H1 (cell line): ENCODE data around the gene MUS81. TPM values are rescaled to one million over a fixed set of nuclear protein-coding genes. Genes with fewer than 3 reads are reported as not detected.

Experiments used
- CTCF ChIA-PET: fragments of 300-600 bp; sonication (Branson Sonifier 250); formaldehyde crosslinking; loops from one replicate; lab custom pipeline; 2021; ENCODE audit not compliant: partially characterized antibody; lab: Charles Lee
- POLR2A ChIA-PET: fragments of 300-600 bp; sonication (Branson Sonifier 250); formaldehyde crosslinking; loops from one replicate; lab custom pipeline; 2021; ENCODE audit warnings: inconsistent platforms; ENCODE audit not compliant: partially characterized antibody; lab: Charles Lee
- DNase-seq, 2 experiments: peaks; one replicate each; pipeline versions ENCODE4 v3.0.0 to v3.0.0-alpha.2; 2010 to 2022; ENCODE audit warnings: low spot score in 2 of 2, low read depth in 1 of 2, mixed read lengths in 1 of 2
- FAIRE-seq: peaks from 2 replicates; lab custom pipeline; 2011; peaks lifted over from hg19 to GRCh38; lab: Jason Lieb, UNC
- H2AFZ ChIP-seq: 2 replicates; pipeline ENCODE4 v1.8.1; 2012; ENCODE audit warnings: low read length, inconsistent platforms
- H2AK5ac ChIP-seq: 2 replicates; pipeline ENCODE4 v1.6.1; 2013; ENCODE audit warnings: low read depth, low read length
- H2BK120ac ChIP-seq: replicated peaks from 2 replicates; pipeline ENCODE3; 2013; ENCODE audit warnings: low read depth, low read length, inconsistent platforms
- H2BK12ac ChIP-seq: 2 replicates; pipeline ENCODE4 v1.6.1; 2013; ENCODE audit warnings: low read depth, low read length
- H2BK15ac ChIP-seq: 2 replicates; pipeline ENCODE4 v1.6.1; 2013; ENCODE audit warnings: low read length
- H2BK20ac ChIP-seq: 2 replicates; pipeline ENCODE4 v1.6.1; 2013; ENCODE audit warnings: low read length
- H2BK5ac ChIP-seq: 2 replicates; pipeline ENCODE4 v1.6.1; 2013; ENCODE audit warnings: low read depth, low read length
- H3K14ac ChIP-seq: 2 replicates; pipeline ENCODE4 v1.6.1; 2013; ENCODE audit warnings: inconsistent platforms; ENCODE audit not compliant: insufficient read length
- H3K18ac ChIP-seq: 2 replicates; pipeline ENCODE4 v1.6.1; 2013; ENCODE audit warnings: low read length; ENCODE audit errors: extremely low read depth
- H3K23ac ChIP-seq: 2 replicates; pipeline ENCODE4 v1.6.1; 2013; ENCODE audit warnings: inconsistent platforms; ENCODE audit not compliant: insufficient read length
- H3K23me2 ChIP-seq: 2 replicates; pipeline ENCODE4 v1.6.1; 2013; ENCODE audit warnings: low read depth, low read length
- H3K27ac ChIP-seq: 2 replicates; pipeline ENCODE4 v1.6.1; 2011; ENCODE audit warnings: low read depth, low read length, inconsistent platforms
- H3K27me3 ChIP-seq, 4 experiments: replicated peaks in 1 of 4; 1 replicate in 1 of 4; 2 replicates in 3 of 4; pipeline versions ENCODE4 v1.6.1 to v1.8.1; 2011 to 2013; ENCODE audit warnings: low read length in 3 of 4, mild to moderate bottlenecking in 3 of 4, inconsistent platforms in 2 of 4, mixed read lengths in 2 of 4, moderate library complexity in 1 of 4; ENCODE audit not compliant: control insufficient read depth in 3 of 4, insufficient read depth in 3 of 4; ENCODE audit errors: extremely low read depth in 1 of 4
- H3K36me3 ChIP-seq, 4 experiments: 2 replicates each; pipeline versions ENCODE4 v1.6.1 to v1.8.1; 2011 to 2013; ENCODE audit warnings: mild to moderate bottlenecking in 4 of 4, low read length in 3 of 4, moderate library complexity in 2 of 4, control low read depth in 1 of 4, inconsistent platforms in 1 of 4; ENCODE audit not compliant: insufficient read depth in 4 of 4, control insufficient read depth in 2 of 4
- H3K4ac ChIP-seq: replicated peaks from 2 replicates; pipeline ENCODE3; 2013; ENCODE audit warnings: low read length, low read depth, mixed read lengths, inconsistent platforms; ENCODE audit not compliant: insufficient read length
- H3K4me1 ChIP-seq, 4 experiments: replicated peaks in 1 of 4; 1 replicate in 1 of 4; 2 replicates in 3 of 4; pipeline versions ENCODE4 v1.6.1 to v1.8.1; 2011 to 2013; ENCODE audit warnings: low read length in 3 of 4, inconsistent platforms in 2 of 4, mixed read lengths in 1 of 4; ENCODE audit not compliant: insufficient read depth in 4 of 4, control insufficient read depth in 3 of 4
- H3K4me2 ChIP-seq, 2 experiments: 2 replicates each; pipeline versions ENCODE4 v1.6.1 to v1.8.1; 2011 to 2013; ENCODE audit warnings: low read depth in 2 of 2, low read length in 2 of 2, control low read depth in 1 of 2, inconsistent platforms in 1 of 2, mild to moderate bottlenecking in 1 of 2; ENCODE audit not compliant: insufficient read depth in 1 of 2
- H3K4me3 ChIP-seq, 4 experiments: fragments of 200-600, 300-600 bp in 1 of 4; sonication (generic), shearing (Covaris generic), sonication (Bioruptor Twin) in 1 of 4; 2 replicates each; pipeline versions ENCODE4 v1.5.1 to v1.8.1; 2011 to 2016; ENCODE audit warnings: low read length in 4 of 4, low read depth in 3 of 4, control low read depth in 2 of 4, inconsistent platforms in 2 of 4, mild to moderate bottlenecking in 2 of 4, mixed read lengths in 1 of 4, moderate library complexity in 1 of 4; ENCODE audit not compliant: insufficient read depth in 2 of 4; ENCODE audit errors: extremely low read depth in 1 of 4
- H3K56ac ChIP-seq: replicated peaks from 2 replicates; pipeline ENCODE3; 2013; ENCODE audit warnings: low read depth, mild to moderate bottlenecking, mixed read lengths, low read length, inconsistent platforms; ENCODE audit not compliant: insufficient read length
- H3K79me1 ChIP-seq: 2 replicates; pipeline ENCODE4 v1.6.1; 2013; ENCODE audit warnings: low read depth, low read length, control low read depth
- H3K79me2 ChIP-seq, 2 experiments: 2 replicates each; pipeline versions ENCODE4 v1.6.1 to v1.8.1; 2012 to 2013; ENCODE audit warnings: low read length in 2 of 2, mild to moderate bottlenecking in 2 of 2, inconsistent platforms in 1 of 2; ENCODE audit not compliant: insufficient read depth in 2 of 2, control insufficient read depth in 1 of 2
- H3K9ac ChIP-seq, 4 experiments: replicated peaks in 1 of 4; 1 replicate in 1 of 4; 2 replicates in 3 of 4; pipeline versions ENCODE4 v1.6.1 to v1.8.1; 2011 to 2013; ENCODE audit warnings: low read depth in 3 of 4, low read length in 3 of 4, control low read depth in 2 of 4, mild to moderate bottlenecking in 2 of 4, moderate library complexity in 2 of 4, inconsistent platforms in 1 of 4; ENCODE audit errors: extremely low read depth in 1 of 4
- H3K9me3 ChIP-seq, 2 experiments: 2 replicates each; pipeline versions ENCODE4 v1.6.1 to v1.8.1; 2012 to 2013; ENCODE audit warnings: mild to moderate bottlenecking in 2 of 2, moderate library complexity in 2 of 2, control low read depth in 1 of 2, inconsistent platforms in 1 of 2, low read depth in 1 of 2, low read length in 1 of 2, mixed read lengths in 1 of 2; ENCODE audit not compliant: insufficient read depth in 2 of 2
- H4K20me1 ChIP-seq, 2 experiments: replicated peaks in 1 of 2; 2 replicates each; pipeline versions ENCODE3 to v1.8.1; 2011 to 2013; ENCODE audit warnings: inconsistent platforms in 2 of 2, low read length in 2 of 2, mild to moderate bottlenecking in 1 of 2; ENCODE audit not compliant: insufficient read depth in 2 of 2, control insufficient read depth in 1 of 2
- H4K5ac ChIP-seq: 2 replicates; pipeline ENCODE4 v1.6.1; 2013; ENCODE audit warnings: low read length, low read depth, mixed read lengths, inconsistent platforms; ENCODE audit not compliant: insufficient read length
- H4K8ac ChIP-seq: 2 replicates; pipeline ENCODE4 v1.8.0; 2013; ENCODE audit warnings: mild to moderate bottlenecking, moderate library complexity, low read length, inconsistent platforms; ENCODE audit not compliant: insufficient read depth; ENCODE audit errors: extremely low read depth
- H4K91ac ChIP-seq: replicated peaks from 2 replicates; pipeline ENCODE3; 2013; ENCODE audit warnings: low read length, mixed read lengths, inconsistent platforms; ENCODE audit not compliant: insufficient read length
- HDAC2 ChIP-seq, 2 experiments: fragments of 300-600 bp in 1 of 2; sonication (generic) in 1 of 2; IDR thresholded peaks; 2 replicates each; pipeline ENCODE4 v1.6.1; 2011 to 2012; ENCODE audit warnings: low read depth in 2 of 2, low read length in 2 of 2, mild to moderate bottlenecking in 2 of 2, moderate library complexity in 2 of 2, borderline replicate concordance in 1 of 2, inconsistent platforms in 1 of 2
- POU5F1 ChIP-seq: IDR thresholded peaks from 2 replicates; pipeline ENCODE4 v1.6.1; 2011; ENCODE audit warnings: low read depth, mild to moderate bottlenecking, low read length, moderate library complexity
- WGBS, 2 experiments: shearing (Covaris generic) in 1 of 2; methylation state at CpG; one replicate each; pipeline versions ENCODE4 v1.1.6 to v1.1.7; 2013 to 2015; ENCODE audit warnings: low lambda C conversion rate in 2 of 2, mixed read lengths in 2 of 2, inconsistent platforms in 1 of 2, low coverage in 1 of 2, missing lambda C conversion rate in 1 of 2; ENCODE audit not compliant: insufficient replicate concordance in 2 of 2, insufficient coverage in 1 of 2, insufficient read length in 1 of 2; ENCODE audit errors: extremely low coverage in 1 of 2, missing lambda C conversion rate in 1 of 2; 5-methylcytosine and 5-hydroxymethylcytosine counted together
- polyA plus RNA-seq, 7 experiments: library from polyadenylated mRNA; depleted of rRNA in 3 of 7; stranded (reverse) in 5 of 7; unstranded in 2 of 7; fragments of >200 nt in 5 of 7; fragments of 200-250 nt in 2 of 7; gene quantifications; 1 replicate in 5 of 7; 2 replicates in 1 of 7; 4 replicates in 1 of 7; pipeline versions ENCODE4 v1.2.1 to v1.2.3, GENCODE V29; 2011 to 2013; ENCODE audit warnings: missing spikeins in 2 of 7, mixed read lengths in 2 of 7
- total RNA-seq: library from RNA; stranded (reverse); fragmentation: NEBNext Ultra II Directional; extraction: Animal tissue kit (Norgen Biotek cat#: 25700); gene quantifications from 2 replicates; pipeline ENCODE4 v1.2.1, GENCODE V29; 2021

The MUS81 gene
- total and polyA plus RNA-seq, 2 of the 8 experiments (the other 6 are each of a cell fraction or from before 2014, with no cell fraction given): 30.2 to 31.5 TPM

DNA sequence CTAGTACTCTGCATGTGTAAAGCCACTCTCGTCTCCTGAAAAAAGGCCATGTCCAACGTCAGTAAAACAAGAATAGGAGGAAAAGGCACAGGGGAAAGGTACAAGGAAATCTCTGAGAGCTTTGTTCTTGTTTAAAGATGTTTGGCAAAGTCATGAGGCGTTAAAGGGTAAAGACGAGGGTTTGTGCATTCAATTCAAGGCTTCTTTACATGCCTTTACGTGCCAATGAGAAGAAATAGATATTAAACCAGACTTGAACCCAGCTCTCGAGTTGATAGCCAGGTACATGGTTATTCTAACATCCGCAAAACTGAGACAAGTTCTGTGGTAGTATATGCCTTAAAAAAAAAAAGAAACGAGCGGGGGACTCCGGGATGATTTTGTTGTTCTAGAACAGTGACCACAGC, 1.5 kb upstream of the MUS81 start:
- Histone ChIP-seq H3K79me1 (peaks cover 20% of the 10 kb centered on the region), H2BK5ac (no peak overlapping the region)
- TF ChIP-seq POU5F1 (no peak), HDAC2 (IDR thresholded peaks at IDR 0.05; ENCODE audit: borderline replicate concordance in 1 of 2, low read depth in 2 of 2, low read length in 2 of 2) (0 out of 4 replicates have a peak, but pooled peaks of 1 of the 2 experiments have one; percentile 1)
- TF ChIP-seq, all 59 proteins: peak for 1
- Histone ChIP-seq H3K9me3 (no peaks in the 10 kb centered on the region), H2BK12ac (no peak overlapping the region), H4K91ac (no peak overlapping the region), H3K9ac (peak overlapping the region; percentile 69 to 87 (median 76)), H3K14ac (no peak overlapping the region), H3K27me3 (no peaks in the 10 kb centered on the region), H3K4ac (no peak overlapping the region), H3K4me3 (peak overlapping the region; percentile 49 to 95 (median 86)), H4K8ac (no peak overlapping the region), H4K5ac (no peak overlapping the region), H2AFZ (peak overlapping the region; percentile 65; the same call in 1 of the 2 replicates), H2AK5ac (no peak overlapping the region), H4K20me1 (peaks cover 25% of the 10 kb centered on the region in 2 experiments), H3K4me1 (peaks cover 0 to 15% (median 6%) of the 10 kb centered on the region in 4 experiments; a peak in 5 of 7 replicates), H3K18ac (no peak overlapping the region), H3K56ac (no peak overlapping the region), H3K23ac (no peak overlapping the region), H2BK20ac (no peak overlapping the region), H2BK120ac (no peak overlapping the region), H2BK15ac (no peak overlapping the region), H3K79me2 (peaks cover 15 to 41% of the 10 kb centered on the region in 2 experiments), H3K4me2 (peak overlapping the region; percentile 95 to 97), H3K36me3 (peaks cover 20 to 29% (median 26%) of the 10 kb centered on the region in 4 experiments), H3K27ac (peak overlapping the region; percentile 82), H3K23me2 (peaks cover 19% of the 10 kb centered on the region)
- CTCF ChIA-PET: interaction anchor here (0.6 to 9.9 kb wide), 14 partner anchors 9 to 438 kb away, joined by 3 to 191 read pairs (median 6); partner anchors contain the start of genes CCDC85B, CTSW and FIBP
- DNase-seq: no peak
- POLR2A ChIA-PET: interaction anchor here (0.6 to 39.7 kb wide), 32 partner anchors 3 to 244 kb away, joined by 3 to 1071 read pairs (median 4); partner anchors contain the start of genes AP5B1, CCDC85B, CFL1 and CTSW
- no peak for FAIRE-seq
- 4% methylated on average over 10 of the region's 10 CpGs; no CpG with 5 or more reads in 1 of the 2 experiments for WGBS, 2 experiments
